MM.1S (cell line): Measurements from ENCODE around the gene GH1.
"Not testable (repeated sequence)": the region's sequence is repeated elsewhere in the genome, so short reads cannot be mapped to it uniquely, and the experiment has no call there.

Source experiments
- EZH2 ChIP-seq: fragments of 300-600 bp; sonication (generic); optimal IDR thresholded peaks from 2 replicates; pipeline ENCODE3; 2017; ENCODE audit warnings: low read depth, mild to moderate bottlenecking, antibody characterized with exemption, low read length, mixed read lengths
- TF ChIP-seq, protein P1 (sequence below): fragments of 300-600 bp; sonication (generic); IDR thresholded peaks from 2 replicates; pipeline ENCODE4 v1.5.1; 2016; ENCODE audit warnings: antibody characterized with exemption, low read length, mixed read lengths

- TF ChIP-seq, protein P1, sequence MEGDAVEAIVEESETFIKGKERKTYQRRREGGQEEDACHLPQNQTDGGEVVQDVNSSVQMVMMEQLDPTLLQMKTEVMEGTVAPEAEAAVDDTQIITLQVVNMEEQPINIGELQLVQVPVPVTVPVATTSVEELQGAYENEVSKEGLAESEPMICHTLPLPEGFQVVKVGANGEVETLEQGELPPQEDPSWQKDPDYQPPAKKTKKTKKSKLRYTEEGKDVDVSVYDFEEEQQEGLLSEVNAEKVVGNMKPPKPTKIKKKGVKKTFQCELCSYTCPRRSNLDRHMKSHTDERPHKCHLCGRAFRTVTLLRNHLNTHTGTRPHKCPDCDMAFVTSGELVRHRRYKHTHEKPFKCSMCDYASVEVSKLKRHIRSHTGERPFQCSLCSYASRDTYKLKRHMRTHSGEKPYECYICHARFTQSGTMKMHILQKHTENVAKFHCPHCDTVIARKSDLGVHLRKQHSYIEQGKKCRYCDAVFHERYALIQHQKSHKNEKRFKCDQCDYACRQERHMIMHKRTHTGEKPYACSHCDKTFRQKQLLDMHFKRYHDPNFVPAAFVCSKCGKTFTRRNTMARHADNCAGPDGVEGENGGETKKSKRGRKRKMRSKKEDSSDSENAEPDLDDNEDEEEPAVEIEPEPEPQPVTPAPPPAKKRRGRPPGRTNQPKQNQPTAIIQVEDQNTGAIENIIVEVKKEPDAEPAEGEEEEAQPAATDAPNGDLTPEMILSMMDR, result not testable (repeated sequence)
- not testable (repeated sequence) for TF ChIP-seq EZH2
Measured at GRCh38 chr17:63904796-63905195, 13.8 kb downstream of the GH1 start.
